DMS153 (cell line): ENCODE results near the gene PLA2G6.

Experiments used
- DNase-seq: peaks from one replicate; lab custom pipeline; 2025; lab: John Stamatoyannopoulos, UW

Gene PLA2G6

GRCh38 chr22:38070250-38070921, 111.2 kb downstream of the PLA2G6 start:
- DNase-seq: no peak

GRCh38 chr22:38069372-38070249, 112.0 kb downstream of the PLA2G6 start:
- DNase-seq: no peak

GRCh38 chr22:38068641-38069371, 112.8 kb downstream of the PLA2G6 start:
- no peak for DNase-seq

- no peak for DNase-seq
Measured at GRCh38 chr22:38067761-38068360, 113.8 kb downstream of the PLA2G6 start.

- DNase-seq: no peak
Measured at GRCh38 chr22:38067028-38067415, 114.6 kb downstream of the PLA2G6 start.

- DNase-seq: no peak
Measured at GRCh38 chr22:38066381-38067027, 115.1 kb downstream of the PLA2G6 start.

- DNase-seq: no peak
Measured at GRCh38 chr22:38065539-38065938, 116.1 kb downstream of the PLA2G6 start.

- DNase-seq: no peak
Measured at GRCh38 chr22:38062791-38063190, 118.8 kb downstream of the PLA2G6 start.
